ENCODE measurements around the gene TRPV5.

GRCh38 chr7:142908921-142909890 lies 24.3 kb downstream of the TRPV5 start:
- TF ChIP-seq CTCF (IDR thresholded peaks at IDR 0.05; ENCODE audit: low read depth, low read length) (peak; percentile 61), POLR2A (IDR thresholded peaks at IDR 0.05; ENCODE audit: extremely low read depth, insufficient read length) (no peak), MAX (IDR thresholded peaks at IDR 0.05; ENCODE audit: low read depth, low read length) (no peak)

All from NB4 (cell line).